HG02678 (cell line): ENCODE data around the gene KNTC1.
"Not testable (repeated sequence)": the region's sequence is repeated elsewhere in the genome, so short reads cannot be mapped to it uniquely, and the experiment has no call there.

ENCODE experiments used
- ATAC-seq: cut with Tn5 transposase; IDR thresholded peaks from one replicate; pipeline ENCODE4 v1.9.1; 2021; ENCODE audit warnings: mild to moderate bottlenecking, moderate library complexity; ENCODE audit not compliant: unreplicated experiment

The KNTC1 gene

GRCh38 chr12:122547330-122547729 lies 20.3 kb downstream of the KNTC1 start:
- ATAC-seq, result no peak

- ATAC-seq, result no peak
These were observed 31.9 kb downstream of the KNTC1 start for GRCh38 chr12:122558745-122559641.

- no peak for ATAC-seq
These were observed 33.1 kb downstream of the KNTC1 start for GRCh38 chr12:122560138-122560537.

GRCh38 chr12:122563361-122563760 lies 36.3 kb downstream of the KNTC1 start:
- ATAC-seq, result no peak

- not testable (repeated sequence) for ATAC-seq
These were observed 39.8 kb downstream of the KNTC1 start for GRCh38 chr12:122566816-122567215.

- ATAC-seq, result no peak
These were observed 42.2 kb downstream of the KNTC1 start for GRCh38 chr12:122569288-122569687.

- ATAC-seq, result not testable (repeated sequence)
These were observed 43.0 kb downstream of the KNTC1 start for GRCh38 chr12:122570006-122570405.

GRCh38 chr12:122571821-122572220 lies 44.8 kb downstream of the KNTC1 start:
- ATAC-seq, result no peak

- not testable (repeated sequence) for ATAC-seq
These were observed 56.2 kb downstream of the KNTC1 start for GRCh38 chr12:122583294-122583693.

GRCh38 chr12:122584177-122584863 lies 57.3 kb downstream of the KNTC1 start:
- no peak for ATAC-seq

- ATAC-seq, result no peak
These were observed 63.9 kb downstream of the KNTC1 start for GRCh38 chr12:122590990-122591389.

GRCh38 chr12:122591966-122592365 lies 64.9 kb downstream of the KNTC1 start:
- not testable (repeated sequence) for ATAC-seq

- not testable (repeated sequence) for ATAC-seq
These were observed 65.5 kb downstream of the KNTC1 start for GRCh38 chr12:122592543-122592942.

GRCh38 chr12:122593910-122594309 lies 66.9 kb downstream of the KNTC1 start:
- ATAC-seq, result no peak

GRCh38 chr12:122596838-122597237 lies 69.8 kb downstream of the KNTC1 start:
- ATAC-seq, result no peak

GRCh38 chr12:122602456-122602855 lies 75.4 kb downstream of the KNTC1 start:
- ATAC-seq, result no peak

- ATAC-seq, result no peak
These were observed 77.9 kb downstream of the KNTC1 start for GRCh38 chr12:122604993-122605392.

- ATAC-seq, result no peak
These were observed 82.7 kb downstream of the KNTC1 start for GRCh38 chr12:122609732-122610131.

- no peak for ATAC-seq
These were observed 83.2 kb downstream of the KNTC1 start for GRCh38 chr12:122610207-122610606.

GRCh38 chr12:122610911-122611310 lies 83.9 kb downstream of the KNTC1 start:
- ATAC-seq, result no peak

- no peak for ATAC-seq
These were observed 87.8 kb downstream of the KNTC1 start for GRCh38 chr12:122614839-122615238.

GRCh38 chr12:122615780-122616179 lies 88.7 kb downstream of the KNTC1 start:
- no peak for ATAC-seq
